Activated T-helper 1 cell treated with anti-CD3 and anti-CD28 coated beads, Interleukin-2, amount 50 U/mL, for 16 hours (primary cell): ENCODE measurements around the gene SLC25A44.

ENCODE experiments used
- DNase-seq, 2 donors: peaks; one replicate each; pipeline ENCODE4 v3.0.0-alpha.2; 2020; ENCODE audit warnings: low read depth in 1 of 2, low spot score in 1 of 2

Gene SLC25A44

GRCh38 chr1:156233426-156234127 is 39.7 kb downstream of the SLC25A44 start:
- no peak for DNase-seq

- no peak for DNase-seq
These were observed 42.3 kb downstream of the SLC25A44 start for GRCh38 chr1:156236164-156236563.

GRCh38 chr1:156238248-156238647 is 44.3 kb downstream of the SLC25A44 start:
- DNase-seq, result no peak

GRCh38 chr1:156241311-156241811 is 47.5 kb downstream of the SLC25A44 start:
- no peak for DNase-seq

- no peak for DNase-seq
These were observed 48.0 kb downstream of the SLC25A44 start, which contains the start of gene BGLAP for GRCh38 chr1:156241926-156242325. Gene BGLAP, plus strand, starts transcription at chr1:156242184. Its CDS starts 48 bp downstream, at chr1:156242232.

GRCh38 chr1:156242738-156243137 is 48.8 kb downstream of the SLC25A44 start:
- DNase-seq, result no peak

- no peak for DNase-seq
These were observed 50.2 kb downstream of the SLC25A44 start for GRCh38 chr1:156244126-156244525.

GRCh38 chr1:156244712-156245111 is 50.8 kb downstream of the SLC25A44 start:
- DNase-seq, result no peak

- no peak for DNase-seq
These were observed 51.7 kb downstream of the SLC25A44 start for GRCh38 chr1:156245451-156246232.

GRCh38 chr1:156246241-156246780 is 52.4 kb downstream of the SLC25A44 start:
- no peak for DNase-seq

- no peak for DNase-seq
These were observed 53.0 kb downstream of the SLC25A44 start for GRCh38 chr1:156246781-156247459.

GRCh38 chr1:156247460-156248322 is 53.8 kb downstream of the SLC25A44 start, which contains the start of gene PAQR6:
Gene PAQR6, minus strand, starts transcription at chr1:156248056. Its CDS starts 1,325 bp downstream, at chr1:156246731.
- DNase-seq, result no peak

- no peak for DNase-seq
These were observed 54.4 kb downstream of the SLC25A44 start for GRCh38 chr1:156248323-156248683.

- DNase-seq, result no peak
These were observed 55.7 kb downstream of the SLC25A44 start for GRCh38 chr1:156249593-156249992.

GRCh38 chr1:156251527-156251926 is 57.6 kb downstream of the SLC25A44 start:
- no peak for DNase-seq

- DNase-seq, result no peak
These were observed 59.7 kb downstream of the SLC25A44 start for GRCh38 chr1:156253634-156254033.

GRCh38 chr1:156257711-156258110 is 63.8 kb downstream of the SLC25A44 start:
- DNase-seq, result no peak

- DNase-seq, result no peak
These were observed 65.0 kb downstream of the SLC25A44 start for GRCh38 chr1:156258859-156259258.

- no peak for DNase-seq
These were observed 65.9 kb downstream of the SLC25A44 start for GRCh38 chr1:156259805-156260204.

GRCh38 chr1:156260896-156261295 is 67.0 kb downstream of the SLC25A44 start:
- no peak for DNase-seq
